HG02852 (cell line): ENCODE data around the gene RPL18.
"Not testable (repeated sequence)": the region's sequence is repeated elsewhere in the genome, so short reads cannot be mapped to it uniquely, and the experiment has no call there.

Experiments used
- ATAC-seq: cut with Tn5 transposase; IDR thresholded peaks from one replicate; pipeline ENCODE4 v1.9.1; 2021; ENCODE audit warnings: mild to moderate bottlenecking, moderate library complexity; ENCODE audit not compliant: unreplicated experiment

The RPL18 gene

DNA sequence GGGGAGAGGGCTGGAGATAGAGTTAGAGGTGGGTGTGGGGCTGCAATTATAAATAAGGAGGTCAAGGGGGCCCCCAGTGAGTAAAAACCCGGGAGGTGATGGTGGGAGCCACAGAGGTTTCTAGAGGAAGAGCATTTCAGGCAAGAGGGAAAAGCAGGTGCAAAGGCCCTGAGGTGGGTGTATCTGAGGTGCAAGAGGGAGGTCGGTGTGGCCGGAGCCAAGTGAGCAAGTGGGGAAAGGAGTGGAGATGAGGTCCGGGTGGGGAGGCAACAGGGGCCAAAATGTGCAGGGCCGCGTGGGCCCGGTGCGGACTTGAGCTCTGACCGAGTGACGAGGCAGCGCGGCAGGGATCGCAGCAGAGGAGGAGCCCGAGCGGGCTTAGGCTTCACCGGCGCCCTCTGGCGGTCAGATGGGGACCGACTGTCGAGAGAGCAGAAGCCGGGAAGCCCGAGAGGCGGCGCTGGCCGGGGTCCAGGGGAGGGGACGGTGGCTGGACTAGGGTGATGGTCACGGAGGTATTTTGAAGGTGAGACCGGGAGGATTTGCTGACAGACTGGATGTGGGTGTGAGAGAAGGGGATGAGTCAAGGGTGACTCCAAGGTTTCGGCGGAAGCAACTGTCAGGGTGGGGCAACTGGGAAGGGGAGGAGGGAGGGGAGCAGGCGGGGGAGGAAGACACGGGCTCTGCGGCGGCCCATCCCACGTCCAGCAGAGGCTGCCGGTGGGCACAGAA lies 30.1 kb downstream of the RPL18 start:
- no peak for ATAC-seq

DNA sequence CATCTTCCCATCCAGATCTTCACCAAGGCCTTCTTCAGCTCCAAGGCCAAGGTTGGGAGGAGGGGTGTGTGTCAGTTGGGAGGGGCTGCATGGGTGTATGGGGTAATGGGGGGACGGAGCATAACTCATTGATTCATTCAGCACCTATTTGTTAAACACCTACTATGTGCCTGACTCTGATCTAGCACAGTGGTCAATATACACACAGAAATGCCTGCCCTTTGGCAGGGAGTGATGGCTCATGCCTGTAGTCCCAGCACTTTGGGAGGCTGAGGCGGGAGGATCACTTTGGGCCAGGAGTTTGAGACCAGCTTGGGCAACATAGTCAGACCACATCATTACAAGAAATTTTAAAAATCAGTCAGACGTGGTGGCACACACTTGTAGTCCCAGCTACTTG lies 31.6 kb downstream of the RPL18 start:
- no peak for ATAC-seq

DNA sequence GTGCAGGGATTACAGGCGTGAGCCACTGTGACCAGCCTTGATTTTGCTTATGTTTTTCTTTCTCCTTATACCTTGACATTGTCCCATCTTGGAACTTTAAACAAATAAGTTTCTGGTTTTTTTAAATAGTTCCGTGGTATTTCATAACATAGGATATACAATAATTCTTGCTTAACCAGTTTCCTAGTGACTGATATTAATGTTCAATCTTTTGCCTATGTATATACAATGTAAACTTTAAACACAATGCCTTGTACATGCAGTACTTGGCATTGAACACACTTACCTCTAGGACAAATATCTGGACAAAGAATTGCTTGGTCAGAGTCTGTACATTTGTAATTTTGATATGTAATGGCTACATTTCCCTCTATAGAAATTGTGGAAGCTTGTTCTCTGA lies 36.8 kb downstream of the RPL18 start:
- no peak for ATAC-seq

DNA sequence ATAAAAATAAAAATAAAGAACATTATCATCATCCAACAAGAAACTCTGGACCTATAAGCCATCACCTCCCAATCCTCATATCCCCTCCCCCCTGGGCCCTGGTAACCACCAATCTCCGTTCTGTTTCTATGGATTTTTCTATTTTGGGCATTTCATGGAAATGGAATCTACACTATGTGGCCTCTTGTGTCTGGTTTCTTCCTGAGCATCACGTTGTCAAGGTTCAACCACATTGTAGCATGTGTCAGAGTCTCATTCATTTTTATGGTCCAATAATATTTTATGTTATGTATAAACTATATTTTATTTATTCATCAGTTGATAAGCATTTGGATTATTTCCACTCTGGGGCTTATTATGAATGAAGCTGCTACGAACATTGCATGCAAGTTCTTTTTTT lies 40.1 kb downstream of the RPL18 start:
- no peak for ATAC-seq

DNA sequence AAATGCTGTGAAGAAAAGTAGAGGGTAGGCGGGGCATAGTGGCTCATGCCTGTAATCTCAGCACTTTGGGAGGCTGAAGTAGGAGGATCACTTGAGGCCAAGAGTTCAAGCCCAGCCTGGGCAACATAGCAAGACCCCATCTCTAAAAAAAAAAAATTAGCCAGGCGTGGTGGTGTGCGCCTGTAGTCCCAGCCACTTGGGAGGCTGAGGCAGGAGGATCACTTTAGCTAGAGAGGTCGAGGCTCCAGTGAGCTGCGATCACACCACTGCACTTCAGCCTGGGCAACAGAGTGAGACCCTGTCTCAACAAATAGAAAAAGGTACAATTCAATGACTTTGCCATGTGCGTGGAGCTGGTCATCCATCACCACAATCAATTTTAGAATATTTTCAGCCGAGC lies 41.1 kb downstream of the RPL18 start:
- ATAC-seq: not testable (repeated sequence)

DNA sequence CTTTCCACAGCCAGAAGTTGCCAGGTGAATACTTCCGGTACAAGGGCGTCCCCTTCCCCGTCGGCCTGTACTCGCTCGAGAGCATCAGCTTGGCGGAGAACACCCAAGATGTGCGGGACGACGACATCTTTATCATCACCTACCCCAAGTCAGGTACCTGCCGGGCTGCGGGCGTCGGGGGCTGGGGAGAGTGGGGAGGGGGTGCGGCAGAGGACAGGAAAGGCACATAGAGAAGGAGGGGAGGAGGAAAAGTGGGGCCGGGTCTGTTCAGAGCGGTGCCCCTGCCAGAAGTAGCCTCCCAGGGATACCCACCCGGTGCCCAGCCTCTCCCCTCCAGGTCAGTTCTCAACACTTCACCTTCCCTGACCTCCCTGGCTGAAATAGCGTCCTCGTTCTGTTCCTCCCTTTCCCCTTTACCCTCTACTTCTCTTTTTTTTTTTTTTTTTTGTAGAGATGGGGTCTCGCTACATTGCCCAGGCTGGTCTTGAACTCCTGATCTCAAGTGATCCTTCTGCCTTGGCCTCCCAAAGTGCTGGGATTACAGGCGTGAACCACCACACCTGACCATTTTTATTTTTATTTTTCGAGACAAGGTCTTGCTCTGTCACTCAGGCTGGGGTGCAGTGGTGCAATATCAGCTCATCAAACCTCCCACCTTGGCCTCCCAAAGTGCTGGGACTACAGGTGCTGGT lies 42.9 kb downstream of the RPL18 start:
- no peak for ATAC-seq

DNA sequence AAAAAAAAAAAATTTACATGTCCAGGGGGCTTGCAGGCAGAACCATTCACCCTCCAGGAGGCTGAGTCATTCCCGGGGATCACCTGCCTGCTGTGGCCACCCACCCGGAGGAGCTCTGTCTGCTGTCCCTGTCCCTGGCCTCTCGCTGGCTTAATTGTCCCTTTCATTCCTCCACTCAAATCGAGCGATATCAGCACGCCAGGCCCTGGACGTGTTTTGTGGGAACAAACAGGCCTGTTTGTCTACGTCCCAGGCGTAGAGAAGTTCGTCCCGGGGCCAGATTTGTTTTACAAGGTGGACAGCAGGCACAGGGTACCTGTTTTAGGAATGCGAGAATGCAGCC lies 45.8 kb downstream of the RPL18 start:
- ATAC-seq: no peak

DNA sequence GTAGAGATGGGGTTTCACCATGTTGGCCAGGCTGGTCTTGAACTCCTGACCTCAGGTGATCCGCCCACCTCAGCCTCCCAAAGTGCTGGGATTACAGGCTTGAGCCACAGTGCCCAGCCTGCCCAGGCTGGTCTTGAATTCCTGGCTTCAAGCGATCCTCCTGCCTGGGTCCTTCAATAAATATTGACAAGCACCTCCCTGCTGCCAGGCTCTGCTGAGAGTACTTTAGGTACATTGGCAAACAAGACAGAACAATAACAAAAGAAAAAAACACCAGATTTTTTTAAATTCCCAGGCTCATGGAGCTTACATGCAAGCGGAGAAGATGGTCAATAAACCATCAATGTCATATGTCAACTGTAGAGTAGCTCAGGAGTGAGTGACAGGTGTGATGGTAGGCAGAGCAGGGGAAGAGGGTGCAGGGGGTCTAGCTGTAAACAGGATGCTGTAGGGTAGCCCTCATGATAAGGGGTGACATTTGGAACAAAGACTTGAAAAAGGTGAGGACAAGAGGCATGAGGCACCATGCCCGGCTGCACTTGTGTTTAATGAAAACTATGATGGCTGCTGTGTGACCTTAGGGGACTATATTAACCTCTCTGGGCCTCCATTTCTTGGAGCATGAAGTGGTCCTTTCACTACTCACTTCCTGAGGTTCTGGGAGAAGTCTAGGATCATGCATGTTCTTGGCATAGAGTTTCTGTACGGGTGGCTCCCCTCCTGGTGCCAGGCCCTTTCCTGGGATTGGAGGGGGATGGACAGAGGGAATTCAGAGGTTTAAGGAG lies 47.4 kb downstream of the RPL18 start:
- ATAC-seq: no peak

DNA sequence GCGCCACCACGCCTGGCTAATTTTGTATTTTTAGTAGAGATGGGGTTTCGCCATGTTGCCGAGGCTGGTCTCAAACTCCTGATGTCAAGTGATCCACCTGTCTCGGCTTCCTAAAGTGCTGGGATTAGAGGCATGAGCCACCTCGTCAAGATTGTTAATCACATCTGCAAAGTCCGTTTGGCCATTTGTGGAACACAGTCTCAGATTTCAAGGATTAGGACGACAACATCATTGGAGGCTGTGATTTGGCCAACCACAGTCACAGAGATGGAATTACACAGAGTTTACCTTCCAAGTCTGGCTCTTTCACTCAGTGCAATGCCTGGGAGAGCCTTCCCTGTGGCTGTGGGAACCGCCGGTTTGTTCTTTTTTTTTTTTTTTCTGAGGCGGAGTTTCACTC lies 49.2 kb downstream of the RPL18 start:
- no peak for ATAC-seq

DNA sequence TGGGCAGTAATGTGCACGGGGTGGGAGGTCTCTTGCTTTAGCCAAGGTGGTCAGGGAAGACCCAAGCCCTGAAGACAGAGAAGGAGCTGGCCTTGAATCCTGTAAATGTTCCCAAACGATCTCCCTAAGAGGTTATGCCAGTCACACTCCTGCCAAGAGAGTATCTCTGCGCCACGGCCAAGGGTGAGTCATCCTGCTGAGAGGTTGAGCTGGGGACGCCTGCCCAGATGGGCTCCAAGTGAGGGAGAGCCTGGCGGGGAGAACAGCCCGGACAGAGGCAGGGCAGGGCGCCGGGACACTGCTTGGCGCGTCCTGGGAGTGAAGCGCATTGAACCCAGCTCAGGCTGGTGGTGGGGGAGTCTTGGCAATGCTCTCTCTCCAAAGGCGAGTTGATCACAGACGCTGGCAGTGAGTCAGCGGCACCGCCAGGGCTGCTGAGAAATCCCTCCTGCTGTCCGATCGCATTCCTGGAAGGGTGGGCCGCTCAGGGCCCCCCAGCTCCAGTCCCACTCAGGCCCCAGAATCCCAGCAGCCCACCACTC lies 50.6 kb downstream of the RPL18 start:
- ATAC-seq: no peak
